ENCODE measurements around the gene GDPD3. TPM values are rescaled to one million over a fixed set of nuclear protein-coding genes. Genes with fewer than 3 reads are reported as not detected.
A peak's percentile ranks its signal among the peaks of the same experiment; 100 is the strongest.

The GDPD3 gene
- total and polyA plus RNA-seq, 2 of the 13 experiments (the other 11 are each of a cell fraction or from before 2014, with no cell fraction given): 18.7 to 20.6 TPM

- no peak for TF ChIP-seq CREB1 (IDR thresholded peaks at IDR 0.05)
- no peak for TF ChIP-seq CREB1 (CRISPR knock-in tag; IDR thresholded peaks at IDR 0.05)
- no peak for TF ChIP-seq ZNF652 (CRISPR knock-in tag; IDR thresholded peaks at IDR 0.05; ENCODE audit: borderline replicate concordance, low read depth)
- TF ChIP-seq ZNF761 (CRISPR knock-in tag; conservative IDR thresholded peaks at IDR 0.05): no peak
- TF ChIP-seq DRAP1 (CRISPR knock-in tag; IDR thresholded peaks at IDR 0.05): no peak
- TF ChIP-seq POLR2G (IDR thresholded peaks at IDR 0.05; ENCODE audit: low read depth, low read length): no peak
- TF ChIP-seq PTBP1 (IDR thresholded peaks at IDR 0.05; ENCODE audit: low read depth, low read length, poor library complexity, severe bottlenecking): peak; percentile 4
- no peak for TF ChIP-seq ZNF503 (CRISPR knock-in tag; IDR thresholded peaks at IDR 0.05)
- TF ChIP-seq CENPBD1 (CRISPR knock-in tag; IDR thresholded peaks at IDR 0.05; ENCODE audit: borderline replicate concordance, low read depth): no peak
- no peak for TF ChIP-seq ARID4A (CRISPR knock-in tag; IDR thresholded peaks at IDR 0.05; ENCODE audit: borderline replicate concordance)
- TF ChIP-seq HDAC6 (IDR thresholded peaks at IDR 0.05; ENCODE audit: low read depth, low read length): no peak
- TF ChIP-seq ZKSCAN5 (CRISPR knock-in tag; IDR thresholded peaks at IDR 0.05): no peak
- TF ChIP-seq ZNF7 (CRISPR knock-in tag; IDR thresholded peaks at IDR 0.05): no peak
- no peak for TF ChIP-seq PHF20 (CRISPR knock-in tag; IDR thresholded peaks at IDR 0.05)
- TF ChIP-seq ZNF296 (CRISPR knock-in tag; conservative IDR thresholded peaks at IDR 0.05): no peak
- TF ChIP-seq HES4 (CRISPR knock-in tag; IDR thresholded peaks at IDR 0.05; ENCODE audit: borderline replicate concordance): no peak
- no peak for TF ChIP-seq USF2 (IDR thresholded peaks at IDR 0.05; ENCODE audit: low read depth, low read length)
- TF ChIP-seq USF2 (CRISPR knock-in tag; IDR thresholded peaks at IDR 0.05; ENCODE audit: borderline replicate concordance): no peak
Observed at GRCh38 chr16:30113031-30113710, at the start of gene GDPD3 (continued).

All from HepG2 (cell line).